ENCODE data around the gene CYP2C18.

The CYP2C18 gene

DNA sequence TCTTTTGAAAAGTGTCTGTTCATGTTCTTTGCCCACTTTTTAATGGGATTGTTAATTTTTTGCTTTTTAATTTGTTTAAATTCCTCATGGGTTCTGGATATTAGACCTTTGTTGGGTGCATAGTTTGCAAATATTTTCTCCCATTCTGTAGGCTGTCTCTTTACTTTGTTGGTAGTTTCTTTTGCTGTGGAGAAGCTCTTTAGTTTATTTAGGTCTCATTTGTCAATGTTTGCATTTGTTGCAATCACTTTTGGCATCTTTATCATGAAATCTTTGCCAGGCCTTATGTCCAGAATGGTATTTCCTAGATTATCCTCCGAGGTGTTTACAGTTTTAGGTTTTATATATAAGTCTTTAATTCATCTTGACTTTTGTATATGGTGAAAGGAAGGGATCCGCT lies 55.1 kb downstream of the CYP2C18 start:
- no peaks in the 10 kb centered on the region for H3K79me2 ChIP-seq
- H3K9ac ChIP-seq = no peak overlapping the region
- H3K4me1 ChIP-seq = no peaks in the 10 kb centered on the region
- H2AFZ ChIP-seq = no peak overlapping the region
- H3K4me2 ChIP-seq (ENCODE audit: low read length) = no peak overlapping the region
- no peaks in the 10 kb centered on the region for H3K27me3 ChIP-seq (ENCODE audit: control insufficient read depth, insufficient read depth, low read length)
- H3K36me3 ChIP-seq (ENCODE audit: control insufficient read depth, insufficient read depth, low read length) = no peaks in the 10 kb centered on the region
- TF ChIP-seq CTCF (IDR thresholded peaks at IDR 0.05) = no peak
- H3K27ac ChIP-seq = no peak overlapping the region
- H3K9me3 ChIP-seq (ENCODE audit: control insufficient read depth, low read length) = no peaks in the 10 kb centered on the region
- no peak overlapping the region for H3K4me3 ChIP-seq (ENCODE audit: low read depth, low read length)

DNA sequence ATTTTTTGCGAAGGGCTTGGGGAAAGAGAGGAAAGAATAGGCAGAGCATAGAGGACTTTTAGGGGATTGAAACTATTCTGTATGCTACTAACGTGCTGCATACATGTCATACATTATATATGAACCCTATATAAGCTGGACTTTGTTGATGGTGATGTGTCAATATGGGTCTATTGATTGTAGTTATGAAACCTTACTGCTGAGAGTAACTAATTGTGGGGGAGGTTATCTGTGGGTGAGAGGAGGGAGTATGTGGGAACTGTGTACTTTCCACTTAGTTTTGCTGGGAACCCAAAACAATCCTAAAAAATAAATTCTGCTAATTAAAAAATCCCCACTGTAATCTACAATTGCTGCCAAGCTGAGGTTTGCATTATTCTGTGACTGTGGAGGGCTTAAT lies 63.6 kb downstream of the CYP2C18 start:
- Histone ChIP-seq H3K79me2 (no peaks in the 10 kb centered on the region), H3K9me3 (ENCODE audit: control insufficient read depth, low read length) (no peaks in the 10 kb centered on the region), H3K36me3 (ENCODE audit: control insufficient read depth, insufficient read depth, low read length) (no peaks in the 10 kb centered on the region), H2AFZ (no peak overlapping the region), H3K4me1 (no peaks in the 10 kb centered on the region), H3K4me3 (ENCODE audit: low read depth, low read length) (no peak overlapping the region), H3K9ac (no peak overlapping the region), H3K4me2 (ENCODE audit: low read length) (no peak overlapping the region), H3K27ac (no peak overlapping the region), H3K27me3 (ENCODE audit: control insufficient read depth, insufficient read depth, low read length) (no peaks in the 10 kb centered on the region)
- no peak for TF ChIP-seq CTCF (IDR thresholded peaks at IDR 0.05)

DNA sequence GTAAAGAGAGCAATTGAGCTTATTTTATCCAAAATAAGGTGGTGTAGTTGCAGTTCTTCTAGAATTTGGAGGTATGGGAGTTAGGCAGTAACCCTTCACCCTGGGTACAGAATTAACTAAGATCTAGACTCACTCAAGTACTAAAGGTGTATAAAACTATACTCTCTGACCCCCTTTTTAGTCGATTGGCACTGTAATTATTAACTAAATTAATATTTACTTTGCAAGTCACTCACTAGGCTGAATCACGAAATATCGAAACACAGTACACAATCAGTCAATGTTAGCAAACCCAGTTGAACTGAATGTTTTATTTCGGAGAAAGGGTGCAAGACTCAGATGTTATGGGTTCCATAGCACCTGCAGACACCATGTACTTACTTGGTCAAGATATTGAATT lies 64.3 kb downstream of the CYP2C18 start:
- Histone ChIP-seq H3K36me3 (ENCODE audit: control insufficient read depth, insufficient read depth, low read length) (no peaks in the 10 kb centered on the region), H3K4me1 (no peaks in the 10 kb centered on the region), H2AFZ (no peak overlapping the region), H3K9ac (no peak overlapping the region), H3K27ac (no peak overlapping the region), H3K4me2 (ENCODE audit: low read length) (no peak overlapping the region), H3K79me2 (no peaks in the 10 kb centered on the region), H3K9me3 (ENCODE audit: control insufficient read depth, low read length) (no peaks in the 10 kb centered on the region), H3K27me3 (ENCODE audit: control insufficient read depth, insufficient read depth, low read length) (no peaks in the 10 kb centered on the region), H3K4me3 (ENCODE audit: low read depth, low read length) (no peak overlapping the region)
- no peak for TF ChIP-seq CTCF (IDR thresholded peaks at IDR 0.05)

- Histone ChIP-seq H3K4me2 (ENCODE audit: low read length) (no peak overlapping the region), H3K27ac (no peak overlapping the region), H3K4me1 (no peaks in the 10 kb centered on the region), H3K4me3 (ENCODE audit: low read depth, low read length) (no peak overlapping the region), H3K9ac (no peak overlapping the region), H3K36me3 (ENCODE audit: control insufficient read depth, insufficient read depth, low read length) (no peaks in the 10 kb centered on the region), H3K79me2 (no peaks in the 10 kb centered on the region), H3K27me3 (ENCODE audit: control insufficient read depth, insufficient read depth, low read length) (no peaks in the 10 kb centered on the region), H3K9me3 (ENCODE audit: control insufficient read depth, low read length) (no peaks in the 10 kb centered on the region), H2AFZ (no peak overlapping the region)
- TF ChIP-seq CTCF (IDR thresholded peaks at IDR 0.05) = no peak
Measured at GRCh38 chr10:94757916-94758315, 74.4 kb downstream of the CYP2C18 start.

GRCh38 chr10:94760586-94761178 lies 77.2 kb downstream of the CYP2C18 start:
- Histone ChIP-seq H3K4me3 (ENCODE audit: low read depth, low read length) (no peak overlapping the region), H3K27ac (no peak overlapping the region), H3K9ac (no peak overlapping the region), H3K4me2 (ENCODE audit: low read length) (no peak overlapping the region), H3K9me3 (ENCODE audit: control insufficient read depth, low read length) (no peaks in the 10 kb centered on the region), H3K4me1 (no peaks in the 10 kb centered on the region), H2AFZ (no peak overlapping the region), H3K79me2 (no peaks in the 10 kb centered on the region), H3K36me3 (ENCODE audit: control insufficient read depth, insufficient read depth, low read length) (no peaks in the 10 kb centered on the region), H3K27me3 (ENCODE audit: control insufficient read depth, insufficient read depth, low read length) (no peaks in the 10 kb centered on the region)
- TF ChIP-seq CTCF (IDR thresholded peaks at IDR 0.05) = no peak

Data from parathyroid adenoma (tissue), 2 donors.